ENCODE measurements around the gene VTCN1.

Gene VTCN1

DNA sequence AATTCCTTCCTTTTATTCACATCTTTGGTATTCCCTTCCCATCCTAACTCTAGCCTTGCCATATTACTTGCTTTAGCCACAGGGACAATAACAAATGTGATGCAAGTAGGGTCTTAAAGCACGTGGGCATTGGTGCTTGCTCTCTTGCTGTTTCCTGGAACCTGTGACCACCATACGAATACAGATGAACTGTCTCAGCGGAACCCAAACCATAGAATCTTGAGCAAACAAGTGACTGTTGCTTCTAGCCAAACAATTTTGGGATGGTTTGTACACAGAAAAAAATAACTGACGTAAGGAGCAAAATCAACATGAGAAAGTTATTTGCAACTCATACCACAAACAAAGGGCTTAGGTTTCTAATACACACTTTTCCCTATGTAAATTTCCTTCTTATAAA is 15.2 kb upstream of the VTCN1 start:
- Histone ChIP-seq H3K27me3 (ENCODE audit: insufficient read depth, low read length) (no peaks in the 10 kb centered on the region), H2BK5ac (ENCODE audit: low read depth, low read length, poor library complexity) (no peak overlapping the region), H3K79me2 (ENCODE audit: control insufficient read depth, insufficient read depth, low read length, poor library complexity) (no peaks in the 10 kb centered on the region), H3K4me3 (ENCODE audit: low read depth, low read length) (no peak overlapping the region), H3K4me2 (ENCODE audit: low read length) (no peak overlapping the region), H4K12ac (ENCODE audit: low read depth, low read length) (no peak overlapping the region), H2BK120ac (ENCODE audit: insufficient read depth, low read length, poor library complexity) (no peak overlapping the region), H2AFZ (ENCODE audit: insufficient read depth, low read length, poor library complexity) (no peak overlapping the region), H3K4ac (ENCODE audit: low read depth, low read length) (no peak overlapping the region), H3K27ac (ENCODE audit: low read depth, low read length) (no peak overlapping the region), H3K36me3 (ENCODE audit: control insufficient read depth in 1 of 2, insufficient read depth in 2 of 2, low read length in 2 of 2) (no peaks in the 10 kb centered on the region), H3K9ac (ENCODE audit: low read length) (no peak overlapping the region), H2AK5ac (ENCODE audit: low read length) (no peak overlapping the region), H2BK12ac (ENCODE audit: low read length) (no peak overlapping the region), H3K79me1 (ENCODE audit: low read length) (no peaks in the 10 kb centered on the region), H3K14ac (ENCODE audit: low read length) (no peak overlapping the region), H3K4me1 (ENCODE audit: control insufficient read depth in 1 of 2, insufficient read depth in 2 of 2, low read length in 2 of 2) (no peaks in the 10 kb centered on the region), H4K8ac (ENCODE audit: low read depth, low read length) (no peak overlapping the region), H4K91ac (ENCODE audit: low read depth, low read length) (no peak overlapping the region), H3K18ac (ENCODE audit: low read length) (no peak overlapping the region), H3K9me3 (ENCODE audit: insufficient read depth, low read depth, low read length) (peaks cover 1% of the 10 kb centered on the region), H3K23ac (ENCODE audit: low read length) (no peak overlapping the region)
- DNase-seq = no peak
- no CpG with 5 or more reads among the region's 4 CpGs for WGBS (ENCODE audit: extremely low coverage, insufficient coverage, insufficient read length)

DNA sequence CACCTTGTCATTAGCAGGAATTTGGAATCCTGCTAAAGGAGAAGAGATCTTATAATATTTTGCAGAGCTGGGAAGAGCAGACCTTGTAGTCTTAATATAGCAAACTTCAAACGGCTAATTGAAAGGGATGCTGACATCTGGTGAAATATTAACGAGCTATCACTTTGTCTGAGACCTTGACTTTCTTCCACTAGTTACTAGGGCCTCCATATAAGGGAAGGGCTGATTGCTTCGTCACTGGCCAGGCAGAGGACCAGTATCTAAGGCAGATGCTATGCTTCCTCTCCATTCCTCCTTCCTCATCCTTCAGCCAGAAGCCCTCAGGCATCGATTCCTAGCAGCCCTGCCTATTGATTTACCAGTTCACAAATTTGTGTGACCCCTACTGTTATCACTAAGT is 6.0 kb upstream of the VTCN1 start:
- Histone ChIP-seq H3K23ac (ENCODE audit: low read length) (no peak overlapping the region), H4K91ac (ENCODE audit: low read depth, low read length) (no peak overlapping the region), H2BK5ac (ENCODE audit: low read depth, low read length, poor library complexity) (no peak overlapping the region), H3K4me1 (ENCODE audit: control insufficient read depth in 1 of 2, insufficient read depth in 2 of 2, low read length in 2 of 2) (peaks cover 4% of the 10 kb centered on the region in 2 experiments), H3K27ac (ENCODE audit: low read depth, low read length) (no peak overlapping the region), H3K4ac (ENCODE audit: low read depth, low read length) (no peak overlapping the region), H3K36me3 (ENCODE audit: control insufficient read depth in 1 of 2, insufficient read depth in 2 of 2, low read length in 2 of 2) (no peaks in the 10 kb centered on the region), H2BK12ac (ENCODE audit: low read length) (no peak overlapping the region), H4K8ac (ENCODE audit: low read depth, low read length) (no peak overlapping the region), H3K9ac (ENCODE audit: low read length) (no peak overlapping the region), H3K27me3 (ENCODE audit: insufficient read depth, low read length) (no peaks in the 10 kb centered on the region), H2BK120ac (ENCODE audit: insufficient read depth, low read length, poor library complexity) (no peak overlapping the region), H3K14ac (ENCODE audit: low read length) (no peak overlapping the region), H3K4me3 (ENCODE audit: low read depth, low read length) (no peak overlapping the region), H3K4me2 (ENCODE audit: low read length) (no peak overlapping the region), H3K18ac (ENCODE audit: low read length) (no peak overlapping the region), H2AFZ (ENCODE audit: insufficient read depth, low read length, poor library complexity) (no peak overlapping the region), H3K9me3 (ENCODE audit: insufficient read depth, low read depth, low read length) (peaks cover 9% of the 10 kb centered on the region), H3K79me1 (ENCODE audit: low read length) (peaks cover 4% of the 10 kb centered on the region), H3K79me2 (ENCODE audit: control insufficient read depth, insufficient read depth, low read length, poor library complexity) (no peaks in the 10 kb centered on the region), H2AK5ac (ENCODE audit: low read length) (no peak overlapping the region), H4K12ac (ENCODE audit: low read depth, low read length) (no peak overlapping the region)
- DNase-seq = no peak
- WGBS (ENCODE audit: extremely low coverage, insufficient coverage, insufficient read length) = no CpG with 5 or more reads among the region's 4 CpGs

DNA sequence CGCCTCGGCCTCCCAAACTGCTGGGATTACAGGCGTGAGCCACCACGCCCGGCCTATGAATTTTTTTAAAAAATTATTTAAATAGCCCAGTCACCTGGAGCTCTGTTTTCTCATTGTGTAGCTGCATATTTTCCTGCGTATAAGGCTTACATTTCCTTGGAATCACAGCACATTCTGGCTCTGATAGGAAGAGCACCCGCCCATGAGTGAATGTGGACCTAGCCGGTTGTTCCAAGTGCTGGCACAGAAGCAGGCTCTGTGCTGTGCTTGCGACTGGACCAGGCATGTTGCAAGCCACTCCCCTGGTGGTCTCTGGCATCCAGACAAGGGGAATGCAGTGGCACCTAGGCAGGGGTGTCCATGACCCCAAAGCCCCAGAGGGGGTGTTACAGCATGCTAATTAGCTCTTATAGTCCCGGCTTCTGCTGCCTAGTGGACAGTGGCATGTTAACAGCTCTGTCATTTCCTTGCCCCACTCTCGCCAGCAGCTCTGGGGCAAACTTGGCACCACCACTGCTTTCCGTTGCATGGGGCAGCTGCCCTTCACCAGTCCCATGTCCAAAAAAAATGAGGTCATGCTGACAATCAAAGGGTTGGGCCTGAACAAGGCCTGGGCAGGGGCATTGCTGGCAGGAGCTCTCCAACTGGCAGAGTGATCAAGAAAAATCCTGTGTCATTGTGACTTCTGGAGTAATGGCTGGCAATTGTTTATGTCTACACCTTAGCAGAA is 5.2 kb upstream of the VTCN1 start:
- Histone ChIP-seq H3K27ac (ENCODE audit: low read depth, low read length) (no peak overlapping the region), H2BK120ac (ENCODE audit: insufficient read depth, low read length, poor library complexity) (no peak overlapping the region), H3K4ac (ENCODE audit: low read depth, low read length) (no peak overlapping the region), H2BK5ac (ENCODE audit: low read depth, low read length, poor library complexity) (no peak overlapping the region), H3K9me3 (ENCODE audit: insufficient read depth, low read depth, low read length) (peaks cover 9% of the 10 kb centered on the region), H4K8ac (ENCODE audit: low read depth, low read length) (no peak overlapping the region), H4K91ac (ENCODE audit: low read depth, low read length) (no peak overlapping the region), H3K79me1 (ENCODE audit: low read length) (peaks cover 12% of the 10 kb centered on the region), H3K27me3 (ENCODE audit: insufficient read depth, low read length) (no peaks in the 10 kb centered on the region), H4K12ac (ENCODE audit: low read depth, low read length) (no peak overlapping the region), H3K18ac (ENCODE audit: low read length) (no peak overlapping the region), H3K4me1 (ENCODE audit: control insufficient read depth in 1 of 2, insufficient read depth in 2 of 2, low read length in 2 of 2) (peaks cover 11% of the 10 kb centered on the region in 2 experiments), H3K36me3 (ENCODE audit: control insufficient read depth in 1 of 2, insufficient read depth in 2 of 2, low read length in 2 of 2) (no peaks in the 10 kb centered on the region), H3K14ac (ENCODE audit: low read length) (no peak overlapping the region), H2BK12ac (ENCODE audit: low read length) (peak overlapping the region; percentile 30), H3K9ac (ENCODE audit: low read length) (no peak overlapping the region), H2AFZ (ENCODE audit: insufficient read depth, low read length, poor library complexity) (no peak overlapping the region), H3K4me2 (ENCODE audit: low read length) (no peak overlapping the region), H3K4me3 (ENCODE audit: low read depth, low read length) (no peak overlapping the region), H3K23ac (ENCODE audit: low read length) (no peak overlapping the region), H3K79me2 (ENCODE audit: control insufficient read depth, insufficient read depth, low read length, poor library complexity) (no peaks in the 10 kb centered on the region), H2AK5ac (ENCODE audit: low read length) (no peak overlapping the region)
- no CpG with 5 or more reads among the region's 12 CpGs for WGBS (ENCODE audit: extremely low coverage, insufficient coverage, insufficient read length)
- DNase-seq = peak in 1 of 2 donors; percentile 51

DNA sequence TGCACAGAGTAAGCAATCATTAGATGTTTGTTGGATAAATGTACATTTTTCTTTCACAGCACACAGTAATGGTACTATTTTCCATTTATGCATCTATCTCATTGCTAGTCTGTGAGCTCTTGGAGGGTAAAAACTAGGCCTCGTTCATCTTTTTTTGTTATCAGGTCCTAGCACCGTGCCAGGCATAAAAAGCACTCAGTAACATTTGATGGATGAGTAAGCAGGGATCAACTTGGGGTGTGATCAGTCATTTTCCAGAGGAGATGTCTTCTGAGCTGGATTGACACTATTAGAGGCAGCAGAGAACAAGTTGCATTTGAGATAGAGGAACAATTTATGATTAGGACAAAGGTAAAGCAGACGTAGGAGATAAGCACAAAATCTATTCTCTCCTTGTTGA is 4.3 kb upstream of the VTCN1 start:
- H3K27me3 ChIP-seq (ENCODE audit: insufficient read depth, low read length) = no peaks in the 10 kb centered on the region

More for the DNA sequence above, 4.3 kb upstream of the VTCN1 start:
- H3K4ac ChIP-seq (ENCODE audit: low read depth, low read length) = no peak overlapping the region
- H3K79me1 ChIP-seq (ENCODE audit: low read length) = peaks cover 19% of the 10 kb centered on the region
- no peak overlapping the region for H2BK5ac ChIP-seq (ENCODE audit: low read depth, low read length, poor library complexity)
- H2AFZ ChIP-seq (ENCODE audit: insufficient read depth, low read length, poor library complexity) = no peak overlapping the region
- no peak overlapping the region for H3K4me2 ChIP-seq (ENCODE audit: low read length)
- peaks cover 16 to 17% of the 10 kb centered on the region in 2 experiments for H3K4me1 ChIP-seq (ENCODE audit: control insufficient read depth in 1 of 2, insufficient read depth in 2 of 2, low read length in 2 of 2)
- no peak overlapping the region for H4K12ac ChIP-seq (ENCODE audit: low read depth, low read length)
- no peak overlapping the region for H4K91ac ChIP-seq (ENCODE audit: low read depth, low read length)
- H3K14ac ChIP-seq (ENCODE audit: low read length) = no peak overlapping the region
- H2BK12ac ChIP-seq (ENCODE audit: low read length) = no peak overlapping the region
- no peak overlapping the region for H4K8ac ChIP-seq (ENCODE audit: low read depth, low read length)
- no peak overlapping the region for H2AK5ac ChIP-seq (ENCODE audit: low read length)
- peaks cover 6% of the 10 kb centered on the region for H3K79me2 ChIP-seq (ENCODE audit: control insufficient read depth, insufficient read depth, low read length, poor library complexity)
- no peaks in the 10 kb centered on the region for H3K36me3 ChIP-seq (ENCODE audit: control insufficient read depth in 1 of 2, insufficient read depth in 2 of 2, low read length in 2 of 2)
- H2BK120ac ChIP-seq (ENCODE audit: insufficient read depth, low read length, poor library complexity) = no peak overlapping the region
- H3K9ac ChIP-seq (ENCODE audit: low read length) = no peak overlapping the region
- DNase-seq = no peak
- H3K18ac ChIP-seq (ENCODE audit: low read length) = no peak overlapping the region
- no peak overlapping the region for H3K27ac ChIP-seq (ENCODE audit: low read depth, low read length)
- H3K23ac ChIP-seq (ENCODE audit: low read length) = no peak overlapping the region
- H3K4me3 ChIP-seq (ENCODE audit: low read depth, low read length) = no peak overlapping the region
- H3K9me3 ChIP-seq (ENCODE audit: insufficient read depth, low read depth, low read length) = peaks cover 9% of the 10 kb centered on the region
- no CpG with 5 or more reads among the region's 3 CpGs for WGBS (ENCODE audit: extremely low coverage, insufficient coverage, insufficient read length)

All from trophoblast cell (in vitro differentiated cells and primary cell).